Lower lobe of right lung (tissue), 2 donors: ENCODE data around the gene PTPRE. TPM values are rescaled to one million over a fixed set of nuclear protein-coding genes. Genes with fewer than 3 reads are reported as not detected.
A peak's percentile ranks its signal among the peaks of the same experiment; 100 is the strongest.

Source experiments
- ATAC-seq, 2 donors: fragments of 200-7000 bp; cut with Tn5 transposase; one replicate each; pipeline ENCODE4 v1.9.1; 2020 to 2022; ENCODE audit warnings: mild to moderate bottlenecking in 2 of 2, moderate library complexity in 2 of 2
- DNase-seq: peaks from one replicate; pipeline ENCODE4 v3.0.0-alpha.2; 2020
- H3K27ac ChIP-seq: fragments of 200-600 bp; one replicate; pipeline ENCODE4 v1.8.0; 2022
- H3K27me3 ChIP-seq: fragments of 200-600 bp; one replicate; pipeline ENCODE4 v1.8.0; 2022; ENCODE audit warnings: low read depth
- H3K36me3 ChIP-seq: fragments of 200-600 bp; one replicate; pipeline ENCODE4 v1.8.0; 2022; ENCODE audit warnings: mild to moderate bottlenecking
- H3K4me1 ChIP-seq: fragments of 200-600 bp; one replicate; pipeline ENCODE4 v1.8.0; 2022
- H3K4me3 ChIP-seq: fragments of 200-600 bp; one replicate; pipeline ENCODE4 v1.8.0; 2022; ENCODE audit warnings: mild to moderate bottlenecking
- H3K9me3 ChIP-seq: fragments of 200-600 bp; one replicate; pipeline ENCODE4 v1.8.0; 2022
- intact Hi-C: fragments of 100-400 bp; cut with DNase I; formaldehyde crosslinking; loops from one replicate; pipeline ENCODE4 v1.11.0; 2022
- total RNA-seq: library from RNA; stranded (reverse); fragmentation: NEBNext Ultra II Directional; extraction: Animal tissue kit (Norgen Biotek cat#: 25700); gene quantifications from one replicate; pipeline ENCODE4 v1.2.1, GENCODE V29; 2021
- TF ChIP-seq, protein P1 (sequence below): fragments of 200-600 bp; IDR thresholded peaks from one replicate; pipeline ENCODE4 v1.8.0; 2022; ENCODE audit warnings: antibody characterized with exemption, mild to moderate bottlenecking
- donor health status: DM: no; HTN: yes; CAD: no; lungs with severe emphysema.

Gene PTPRE
- total RNA-seq, 1 donor from 2014 or later = 60.5 TPM

DNA sequence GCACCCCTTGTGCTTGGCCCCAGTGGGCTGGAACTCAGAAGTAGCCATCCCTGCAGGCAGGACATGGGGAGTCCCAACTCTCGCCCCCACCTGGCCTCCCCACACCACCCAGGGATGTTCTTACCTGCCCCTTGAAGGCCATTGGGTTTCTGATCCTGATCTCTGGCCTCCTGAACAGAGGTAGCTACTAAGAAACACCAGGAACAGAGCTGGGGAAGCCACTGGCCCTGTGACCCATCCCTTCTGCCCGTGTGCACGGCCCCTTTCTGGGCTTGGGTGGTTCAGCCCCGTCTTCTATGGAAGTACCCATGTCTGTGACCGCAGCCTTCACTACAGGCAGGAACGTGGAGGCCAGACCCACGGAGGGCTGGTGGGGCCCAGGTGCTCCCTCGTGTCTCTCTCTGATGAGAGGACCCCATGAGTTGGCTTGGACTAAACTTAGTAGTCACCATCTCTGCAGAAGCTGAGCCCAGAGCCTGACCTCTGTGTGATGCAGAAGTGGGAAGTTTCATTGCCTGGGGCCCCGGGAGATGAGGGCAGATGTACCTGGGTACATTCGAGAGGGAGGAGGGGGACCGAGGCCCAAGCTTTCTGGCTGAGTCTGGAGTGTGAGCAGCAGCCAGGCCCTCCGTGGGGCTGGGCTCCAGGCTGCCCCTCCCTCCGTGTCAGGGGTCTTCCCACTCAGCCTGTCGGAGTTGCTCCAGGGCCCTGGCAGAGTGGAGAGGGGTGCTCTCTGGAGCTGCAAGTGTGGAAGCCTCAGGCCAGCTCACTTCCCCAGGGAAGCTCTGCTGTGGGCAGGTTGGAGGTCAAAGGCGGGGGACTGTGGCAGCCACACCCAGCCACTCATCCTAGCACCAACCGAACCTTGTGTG lies 138.3 kb downstream of the PTPRE start:
- TF ChIP-seq, protein P1, sequence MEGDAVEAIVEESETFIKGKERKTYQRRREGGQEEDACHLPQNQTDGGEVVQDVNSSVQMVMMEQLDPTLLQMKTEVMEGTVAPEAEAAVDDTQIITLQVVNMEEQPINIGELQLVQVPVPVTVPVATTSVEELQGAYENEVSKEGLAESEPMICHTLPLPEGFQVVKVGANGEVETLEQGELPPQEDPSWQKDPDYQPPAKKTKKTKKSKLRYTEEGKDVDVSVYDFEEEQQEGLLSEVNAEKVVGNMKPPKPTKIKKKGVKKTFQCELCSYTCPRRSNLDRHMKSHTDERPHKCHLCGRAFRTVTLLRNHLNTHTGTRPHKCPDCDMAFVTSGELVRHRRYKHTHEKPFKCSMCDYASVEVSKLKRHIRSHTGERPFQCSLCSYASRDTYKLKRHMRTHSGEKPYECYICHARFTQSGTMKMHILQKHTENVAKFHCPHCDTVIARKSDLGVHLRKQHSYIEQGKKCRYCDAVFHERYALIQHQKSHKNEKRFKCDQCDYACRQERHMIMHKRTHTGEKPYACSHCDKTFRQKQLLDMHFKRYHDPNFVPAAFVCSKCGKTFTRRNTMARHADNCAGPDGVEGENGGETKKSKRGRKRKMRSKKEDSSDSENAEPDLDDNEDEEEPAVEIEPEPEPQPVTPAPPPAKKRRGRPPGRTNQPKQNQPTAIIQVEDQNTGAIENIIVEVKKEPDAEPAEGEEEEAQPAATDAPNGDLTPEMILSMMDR = no peak
- intact Hi-C loops = no loop called here
- Histone ChIP-seq H3K36me3 (peaks cover 6% of the 10 kb centered on the region), H3K4me3 (no peak overlapping the region), H3K27ac (no peak overlapping the region), H3K9me3 (no peaks in the 10 kb centered on the region), H3K4me1 (peaks cover 38% of the 10 kb centered on the region), H3K27me3 (no peaks in the 10 kb centered on the region)
- DNase-seq = no peak
- no peak for ATAC-seq

DNA sequence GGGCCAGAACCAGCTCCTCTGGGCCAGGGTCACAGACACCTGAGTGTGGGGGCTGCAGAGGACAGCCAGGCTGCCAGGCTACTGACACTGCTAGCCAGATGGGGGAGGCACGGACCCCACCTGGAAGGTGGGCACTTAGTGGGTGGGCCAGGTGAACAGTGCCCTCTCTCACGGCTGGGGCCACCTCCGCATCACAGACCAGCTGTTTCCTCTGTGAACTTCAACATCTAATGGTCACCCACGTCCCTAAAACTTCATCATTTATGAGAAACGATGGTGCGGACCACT lies 138.9 kb downstream of the PTPRE start:
- Histone ChIP-seq H3K4me3 (no peak overlapping the region), H3K36me3 (peaks cover 6% of the 10 kb centered on the region), H3K9me3 (no peaks in the 10 kb centered on the region), H3K4me1 (peaks cover 42% of the 10 kb centered on the region), H3K27me3 (no peaks in the 10 kb centered on the region), H3K27ac (no peak overlapping the region)
- no peak for ATAC-seq
- TF ChIP-seq, protein P1 = no peak
- intact Hi-C loops = no loop called here
- DNase-seq = no peak

DNA sequence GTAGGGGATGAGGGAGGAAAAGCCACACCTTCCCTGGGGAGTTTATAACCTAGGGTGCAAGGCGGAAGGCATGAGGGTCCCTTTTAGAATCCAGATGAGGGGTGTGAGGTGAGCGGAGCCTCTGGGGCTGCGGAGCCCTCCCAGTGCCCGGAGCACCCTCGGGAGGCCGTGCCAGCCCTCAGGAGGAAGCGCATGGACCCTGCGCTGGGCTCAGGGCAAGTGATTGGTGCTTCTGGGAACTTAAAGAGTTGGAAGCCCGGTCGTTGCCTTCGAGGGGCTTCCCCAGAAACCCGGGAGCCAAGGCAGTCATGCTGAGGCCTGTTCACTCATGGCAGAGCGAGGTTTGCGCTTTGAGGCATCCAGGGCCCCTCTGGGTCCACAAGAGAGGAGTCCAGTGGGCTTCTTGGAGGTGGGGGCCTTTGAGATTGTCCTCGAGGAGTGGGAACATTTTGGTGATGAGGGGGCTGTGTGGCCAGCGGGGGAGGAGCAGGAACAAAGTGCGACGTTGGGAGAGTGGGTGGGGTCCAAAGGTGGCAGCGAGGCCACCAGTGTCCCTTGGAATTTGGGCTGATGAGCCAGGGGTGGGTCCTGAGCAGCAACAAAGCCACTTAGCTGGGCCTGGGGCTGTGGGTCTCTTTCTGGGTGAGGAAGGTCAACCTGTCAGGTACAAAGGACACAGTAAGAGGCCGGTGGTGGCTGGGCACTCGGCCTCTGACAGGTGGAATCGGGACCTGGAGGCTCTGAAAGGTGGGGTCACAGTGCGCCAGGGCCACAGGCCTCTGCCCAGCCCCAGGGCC lies 139.5 kb downstream of the PTPRE start:
- DNase-seq (no peak), ATAC-seq (no peak)
- H3K27ac ChIP-seq = peak overlapping the region; percentile 82
- intact Hi-C loops = no loop called here
- TF ChIP-seq, protein P1 = no peak
- H3K4me3 ChIP-seq = no peak overlapping the region
- peaks cover 12% of the 10 kb centered on the region for H3K36me3 ChIP-seq
- H3K4me1 ChIP-seq = peaks cover 42% of the 10 kb centered on the region
- no peaks in the 10 kb centered on the region for H3K9me3 ChIP-seq
- H3K27me3 ChIP-seq = no peaks in the 10 kb centered on the region

DNA sequence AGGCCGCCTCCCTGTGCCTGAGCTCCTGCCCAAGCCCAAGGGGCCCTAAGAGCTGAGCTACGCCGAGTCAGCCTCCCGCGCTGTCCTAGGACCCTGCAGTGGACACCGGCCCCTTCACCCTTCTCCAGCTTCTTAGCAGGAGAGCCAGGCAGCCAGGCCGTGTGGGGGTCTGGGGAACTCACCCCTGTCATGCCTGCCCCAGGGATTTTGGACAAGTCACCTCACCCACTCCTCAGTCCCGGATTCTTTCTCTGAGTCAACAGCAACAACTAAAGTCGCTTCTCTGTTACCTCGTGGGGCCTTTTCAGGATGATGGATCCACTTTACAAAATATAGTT lies 140.0 kb downstream of the PTPRE start:
- peak overlapping the region; percentile 82 for H3K27ac ChIP-seq
- ATAC-seq (peak in 1 of 2 donors; percentile 2), DNase-seq (no peak)
- TF ChIP-seq, protein P1 = no peak
- H3K9me3 ChIP-seq = no peaks in the 10 kb centered on the region
- peaks cover 44% of the 10 kb centered on the region for H3K4me1 ChIP-seq
- no peaks in the 10 kb centered on the region for H3K27me3 ChIP-seq
- peak overlapping the region; percentile 6 for H3K4me3 ChIP-seq
- peaks cover 18% of the 10 kb centered on the region for H3K36me3 ChIP-seq
- intact Hi-C loops = no loop called here

DNA sequence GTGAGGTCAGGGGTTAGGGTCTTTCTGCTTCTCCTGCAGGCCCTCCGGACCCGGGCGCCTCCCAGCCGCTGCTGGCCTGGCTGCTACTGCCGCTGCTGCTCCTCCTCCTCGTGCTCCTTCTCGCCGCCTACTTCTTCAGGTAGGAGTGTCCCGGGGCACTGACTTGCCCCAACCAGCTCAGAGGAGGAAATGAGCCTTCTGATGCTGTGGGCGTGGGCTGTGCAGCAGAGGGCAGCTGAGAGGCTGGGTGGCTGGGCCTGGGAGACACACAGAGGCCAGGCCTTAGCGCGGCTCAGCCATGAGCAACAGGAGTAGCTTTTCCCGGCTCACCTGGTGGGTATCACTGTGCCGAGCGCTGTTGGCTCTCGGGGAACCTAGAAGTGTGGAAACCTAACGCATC lies 140.4 kb downstream of the PTPRE start:
- H3K27ac ChIP-seq = peak overlapping the region; percentile 82
- peak; percentile 96 for ATAC-seq
- intact Hi-C loops = no loop called here
- H3K9me3 ChIP-seq = no peaks in the 10 kb centered on the region
- peak overlapping the region; percentile 53 for H3K4me3 ChIP-seq
- no peaks in the 10 kb centered on the region for H3K27me3 ChIP-seq
- H3K36me3 ChIP-seq = peaks cover 21% of the 10 kb centered on the region
- DNase-seq = peak; percentile 94
- TF ChIP-seq, protein P1 = no peak
- H3K4me1 ChIP-seq = peaks cover 48% of the 10 kb centered on the region
